ENCODE results near the gene FNTB. TPM values are rescaled to one million over a fixed set of nuclear protein-coding genes. Genes with fewer than 3 reads are reported as not detected.

The FNTB gene
- total RNA-seq, 1 experiment from 2014 or later = 35.3 TPM

DNA sequence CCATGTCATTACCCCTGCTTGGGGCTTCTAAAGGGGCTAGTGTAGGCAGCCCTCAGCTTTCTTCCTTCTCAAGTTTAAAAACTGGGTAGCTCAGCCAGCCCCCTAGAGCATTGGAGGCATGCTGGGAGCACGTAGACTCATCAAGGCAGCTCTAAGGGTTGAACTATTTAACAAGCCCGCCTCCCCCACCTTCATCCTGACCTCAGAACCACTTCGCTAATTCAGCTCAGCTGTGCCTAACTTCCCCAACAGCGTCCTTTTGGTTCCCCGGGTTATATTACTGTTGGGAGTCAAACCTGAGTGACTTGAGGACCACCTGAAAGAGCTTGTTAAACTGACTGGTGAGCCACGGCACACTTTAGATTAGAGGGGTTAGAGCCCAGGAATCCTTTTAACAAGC is 85.6 kb downstream of the FNTB start:
- no TSS peak for BruUV-seq (replicated peaks)

DNA sequence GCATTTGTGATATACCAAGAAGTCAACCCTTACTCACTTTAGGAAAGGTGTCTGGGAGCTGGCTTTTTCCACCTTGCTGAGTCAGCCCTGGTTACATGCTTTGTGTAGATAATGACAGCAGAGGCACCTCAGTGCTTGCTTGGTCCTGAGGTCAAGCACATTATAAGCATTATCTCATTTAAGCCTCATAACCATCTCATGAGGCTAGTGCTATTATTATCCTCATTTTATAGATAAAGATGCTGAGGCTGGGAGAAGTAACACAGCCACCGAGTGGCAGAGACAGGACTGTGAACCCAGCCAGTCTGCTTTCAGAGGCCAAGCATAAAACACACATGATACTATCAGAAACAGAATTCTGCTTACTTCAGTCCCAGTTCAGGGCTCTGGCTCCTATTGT is 86.2 kb downstream of the FNTB start:
- ChIA-PET CTCF (no interaction called here), POLR2A (ENCODE audit: unreplicated experiment) (interaction anchor here (0.7 kb wide), 1 partner anchor 747 kb away, joined by 3 read pairs; no protein-coding TSS in a partner anchor)
- H3K36me3 ChIP-seq (ENCODE audit: low read depth) = peaks cover 13% of the 10 kb centered on the region; the same call in 1 of the 2 replicates
- peaks cover 15% of the 10 kb centered on the region for H4K20me1 ChIP-seq (ENCODE audit: insufficient read depth)
- H3K79me2 ChIP-seq (ENCODE audit: low read depth) = no peaks in the 10 kb centered on the region
- H2AFZ ChIP-seq = no peak overlapping the region
- intact Hi-C loops (cut with micrococcal nuclease; ENCODE audit: unreplicated experiment) = no loop called here
- TF ChIP-seq, protein P1, sequence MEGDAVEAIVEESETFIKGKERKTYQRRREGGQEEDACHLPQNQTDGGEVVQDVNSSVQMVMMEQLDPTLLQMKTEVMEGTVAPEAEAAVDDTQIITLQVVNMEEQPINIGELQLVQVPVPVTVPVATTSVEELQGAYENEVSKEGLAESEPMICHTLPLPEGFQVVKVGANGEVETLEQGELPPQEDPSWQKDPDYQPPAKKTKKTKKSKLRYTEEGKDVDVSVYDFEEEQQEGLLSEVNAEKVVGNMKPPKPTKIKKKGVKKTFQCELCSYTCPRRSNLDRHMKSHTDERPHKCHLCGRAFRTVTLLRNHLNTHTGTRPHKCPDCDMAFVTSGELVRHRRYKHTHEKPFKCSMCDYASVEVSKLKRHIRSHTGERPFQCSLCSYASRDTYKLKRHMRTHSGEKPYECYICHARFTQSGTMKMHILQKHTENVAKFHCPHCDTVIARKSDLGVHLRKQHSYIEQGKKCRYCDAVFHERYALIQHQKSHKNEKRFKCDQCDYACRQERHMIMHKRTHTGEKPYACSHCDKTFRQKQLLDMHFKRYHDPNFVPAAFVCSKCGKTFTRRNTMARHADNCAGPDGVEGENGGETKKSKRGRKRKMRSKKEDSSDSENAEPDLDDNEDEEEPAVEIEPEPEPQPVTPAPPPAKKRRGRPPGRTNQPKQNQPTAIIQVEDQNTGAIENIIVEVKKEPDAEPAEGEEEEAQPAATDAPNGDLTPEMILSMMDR (conservative IDR thresholded peaks at IDR 0.05) = no peak
- TF ChIP-seq EZH2 (IDR thresholded peaks at IDR 0.05; ENCODE audit: low read depth) = no peak
- no peak overlapping the region for H3K4me2 ChIP-seq
- no peak overlapping the region for H3K4me3 ChIP-seq
- H3F3A ChIP-seq (ENCODE audit: insufficient read depth, low read depth) = peaks cover 16% of the 10 kb centered on the region; the same call in 1 of the 2 replicates
- H3K9me2 ChIP-seq (ENCODE audit: insufficient read depth) = no peaks in the 10 kb centered on the region
- no peaks in the 10 kb centered on the region for H3K9me3 ChIP-seq (ENCODE audit: insufficient read depth, low read depth)
- DNase-seq = no peak
- no peaks in the 10 kb centered on the region for H3K27me3 ChIP-seq (ENCODE audit: insufficient read depth, low read depth)
- peaks cover 18% of the 10 kb centered on the region for H3K4me1 ChIP-seq (replicated peaks; ENCODE audit: insufficient read depth)
- no TSS peak for BruUV-seq (replicated peaks)
- no peak overlapping the region for H3K27ac ChIP-seq

More for the DNA sequence above, 85.6 kb downstream of the FNTB start:
- peaks cover 16% of the 10 kb centered on the region; the same call in 1 of the 2 replicates for H3F3A ChIP-seq (ENCODE audit: insufficient read depth, low read depth)
- intact Hi-C loops (cut with micrococcal nuclease; ENCODE audit: unreplicated experiment) = no loop called here
- H3K4me1 ChIP-seq (replicated peaks; ENCODE audit: insufficient read depth) = peaks cover 18% of the 10 kb centered on the region
- no peaks in the 10 kb centered on the region for H3K79me2 ChIP-seq (ENCODE audit: low read depth)
- TF ChIP-seq, protein P1 (conservative IDR thresholded peaks at IDR 0.05) = no peak
- TF ChIP-seq EZH2 (IDR thresholded peaks at IDR 0.05; ENCODE audit: low read depth) = no peak
- peaks cover 7% of the 10 kb centered on the region; the same call in 1 of the 2 replicates for H3K36me3 ChIP-seq (ENCODE audit: low read depth)
- ChIA-PET CTCF (no interaction called here), POLR2A (ENCODE audit: unreplicated experiment) (interaction anchor here (0.6 kb wide), 1 partner anchor 21 kb away, joined by 3 read pairs; no protein-coding TSS in a partner anchor)
- DNase-seq = no peak
- H3K27me3 ChIP-seq (ENCODE audit: insufficient read depth, low read depth) = no peaks in the 10 kb centered on the region
- H3K4me2 ChIP-seq = no peak overlapping the region
- no peak overlapping the region for H3K27ac ChIP-seq
- no peaks in the 10 kb centered on the region for H3K9me3 ChIP-seq (ENCODE audit: insufficient read depth, low read depth)
- no peak overlapping the region for H2AFZ ChIP-seq
- peaks cover 15% of the 10 kb centered on the region for H4K20me1 ChIP-seq (ENCODE audit: insufficient read depth)
- H3K9me2 ChIP-seq (ENCODE audit: insufficient read depth) = no peaks in the 10 kb centered on the region
- H3K4me3 ChIP-seq = no peak overlapping the region

DNA sequence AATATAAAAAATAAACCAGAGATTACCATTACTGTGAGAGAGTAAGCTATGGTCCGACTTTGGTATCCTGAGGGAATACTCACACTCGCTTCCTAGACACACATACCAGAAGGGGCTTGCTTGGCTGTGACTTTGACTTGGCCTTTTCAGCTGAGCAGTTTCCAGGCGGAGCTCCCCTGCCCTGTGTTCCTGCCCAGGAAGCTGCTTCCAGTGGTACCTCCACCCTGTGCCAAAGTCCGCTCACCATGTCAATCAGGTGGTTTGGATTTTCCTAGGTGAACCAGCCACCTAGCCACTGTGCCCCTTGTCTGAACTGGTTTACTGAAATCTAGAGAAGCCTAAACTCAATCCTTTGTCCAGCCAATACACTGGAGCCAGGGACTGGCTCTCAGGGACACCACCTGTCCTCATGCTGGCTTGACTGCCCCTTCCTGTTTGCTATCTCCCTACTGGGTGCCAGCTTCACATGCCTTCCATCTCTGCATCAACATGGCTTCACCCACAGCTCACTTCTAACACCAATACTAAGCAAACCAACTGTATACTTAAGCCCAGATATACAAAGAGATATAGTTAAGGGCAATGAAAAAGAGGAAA is 87.0 kb downstream of the FNTB start:
- no peak for DNase-seq
- POLR2A ChIA-PET (ENCODE audit: unreplicated experiment) = interaction anchor here (0.6 to 0.7 kb wide), 2 partner anchors 747 to 949 kb away, joined by 3 to 5 read pairs; no protein-coding TSS in a partner anchor
- Histone ChIP-seq H3F3A (ENCODE audit: insufficient read depth, low read depth) (peaks cover 16% of the 10 kb centered on the region; the same call in 1 of the 2 replicates), H3K4me2 (no peak overlapping the region), H3K36me3 (ENCODE audit: low read depth) (peaks cover 13% of the 10 kb centered on the region; the same call in 1 of the 2 replicates), H2AFZ (no peak overlapping the region), H3K4me3 (no peak overlapping the region), H3K79me2 (ENCODE audit: low read depth) (no peaks in the 10 kb centered on the region), H3K27ac (no peak overlapping the region), H3K4me1 (replicated peaks; ENCODE audit: insufficient read depth) (peaks cover 18% of the 10 kb centered on the region), H3K27me3 (ENCODE audit: insufficient read depth, low read depth) (no peaks in the 10 kb centered on the region), H4K20me1 (ENCODE audit: insufficient read depth) (peaks cover 15% of the 10 kb centered on the region), H3K9me2 (ENCODE audit: insufficient read depth) (no peaks in the 10 kb centered on the region), H3K9me3 (ENCODE audit: insufficient read depth, low read depth) (no peaks in the 10 kb centered on the region)
- TF ChIP-seq EZH2 (IDR thresholded peaks at IDR 0.05; ENCODE audit: low read depth) = no peak
- TF ChIP-seq, protein P1 (conservative IDR thresholded peaks at IDR 0.05) = no peak
- CTCF ChIA-PET = no interaction called here
- BruUV-seq (replicated peaks) = no TSS peak
- intact Hi-C loops (cut with micrococcal nuclease; ENCODE audit: unreplicated experiment) = no loop called here

All from PC-9 (cell line).